A549 (cell line): ENCODE results near the gene RAPSN.
A peak's percentile ranks its signal among the peaks of the same experiment; 100 is the strongest.

ENCODE experiments used
- CEBPB ChIP-seq, 2 experiments: fragments of >200 bp in 1 of 2; sonication (Bioruptor Twin) in 1 of 2; formaldehyde crosslinking in 1 of 2; IDR thresholded peaks; 2 replicates each; pipeline ENCODE4 v1.6.1; 2012 to 2016
- ESRRA ChIP-seq: fragments of 150-350 bp; IDR thresholded peaks from 2 replicates; pipeline ENCODE4 v1.6.1; 2014; ENCODE audit warnings: mild to moderate bottlenecking, low read length, borderline replicate concordance
- HDAC2 ChIP-seq: fragments of 200-600 bp; sonication (generic); IDR thresholded peaks from 2 replicates; pipeline ENCODE4 v1.6.1; 2016
- HOXA7 ChIP-seq: fragments of 250-450 bp; sonication (Bioruptor Pico); IDR thresholded peaks from 2 replicates; pipeline ENCODE4 v1.5.0; 2020; ENCODE audit warnings: mild to moderate bottlenecking, moderate library complexity
- JUN ChIP-seq, 2 experiments: fragments of >200 bp; sonication (Bioruptor Twin); formaldehyde crosslinking; IDR thresholded peaks; 2 replicates in 1 of 2; 3 replicates in 1 of 2; pipeline ENCODE4 v1.6.1; 2016 to 2017
- JUNB ChIP-seq: fragments of >200 bp; sonication (Bioruptor Twin); formaldehyde crosslinking; IDR thresholded peaks from 2 replicates; pipeline ENCODE4 v1.6.1; 2016
- PHF8 ChIP-seq: fragments of 200-600 bp; sonication (generic); IDR thresholded peaks from 2 replicates; pipeline ENCODE4 v1.6.1; 2016; ENCODE audit warnings: low read depth, mild to moderate bottlenecking, antibody characterized with exemption, moderate library complexity, borderline replicate concordance
- POLR2A ChIP-seq: IDR thresholded peaks from 2 replicates; pipeline ENCODE4 v1.6.1; 2012; ENCODE audit warnings: mild to moderate bottlenecking, low read length
- SMC3 ChIP-seq: fragments of >200 bp; sonication (Bioruptor Twin); formaldehyde crosslinking; IDR thresholded peaks from 3 replicates; pipeline ENCODE4 v1.6.1; 2018; ENCODE audit warnings: inconsistent platforms
- ZC3H11A ChIP-seq: fragments of 450-650 bp; IDR thresholded peaks from 2 replicates; pipeline ENCODE4 v1.6.1; 2014; ENCODE audit warnings: antibody characterized with exemption, mild to moderate bottlenecking
- TF ChIP-seq, protein P1 (sequence below): fragments of >200 bp; sonication (Bioruptor Twin); formaldehyde crosslinking; IDR thresholded peaks from 3 replicates; pipeline ENCODE4 v1.5.1; 2016
- TF ChIP-seq, protein P2 (sequence below): IDR thresholded peaks from 2 replicates; pipeline ENCODE4 v1.6.1; 2012

DNA sequence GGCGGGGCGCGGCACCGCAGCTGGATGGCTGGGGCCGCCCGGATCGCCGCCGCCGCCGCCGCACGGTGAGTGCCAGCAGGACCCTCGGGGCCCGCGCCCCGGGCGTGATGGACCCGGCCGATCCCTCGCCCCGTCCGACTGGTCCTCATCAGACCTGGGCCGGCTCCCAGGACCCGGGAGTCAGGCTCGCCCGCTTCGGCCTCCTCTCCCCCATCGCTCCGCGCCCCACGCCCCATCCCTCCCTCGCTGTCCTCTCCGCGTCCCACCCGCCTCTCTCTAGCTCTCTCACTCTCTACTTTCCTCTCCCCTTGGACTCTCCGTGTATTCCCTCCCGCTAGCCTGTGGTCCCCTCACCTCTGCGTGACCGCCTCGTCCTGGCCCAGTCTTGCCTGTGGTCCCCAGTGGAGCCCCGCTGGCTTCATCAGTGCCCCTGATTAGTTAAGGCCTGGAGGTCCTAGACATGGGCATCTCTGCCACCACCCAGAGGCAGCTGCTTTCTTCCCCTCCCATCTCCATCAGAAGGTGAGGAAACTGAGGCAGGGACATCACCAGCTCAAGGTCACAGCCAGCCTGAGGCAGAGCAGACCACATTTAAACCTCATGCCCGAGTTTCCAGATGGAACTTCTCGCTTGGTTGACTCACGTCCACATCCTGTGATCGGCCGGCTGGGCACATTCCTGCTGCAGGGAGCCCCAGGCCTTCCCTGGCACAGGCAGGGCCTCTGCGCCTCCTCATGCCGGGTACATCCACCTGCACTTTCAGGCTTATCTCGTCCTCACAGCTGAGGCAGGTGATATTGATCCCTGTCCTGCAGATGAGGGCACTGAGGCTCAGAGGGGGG is 40.1 kb downstream of the RAPSN start:
- no peak for TF ChIP-seq HOXA7 (CRISPR knock-in tag)
- TF ChIP-seq JUNB: no peak
- 0 out of 2 replicates have a peak, but pooled peaks have one; percentile 47 for TF ChIP-seq PHF8
- TF ChIP-seq, protein P1, sequence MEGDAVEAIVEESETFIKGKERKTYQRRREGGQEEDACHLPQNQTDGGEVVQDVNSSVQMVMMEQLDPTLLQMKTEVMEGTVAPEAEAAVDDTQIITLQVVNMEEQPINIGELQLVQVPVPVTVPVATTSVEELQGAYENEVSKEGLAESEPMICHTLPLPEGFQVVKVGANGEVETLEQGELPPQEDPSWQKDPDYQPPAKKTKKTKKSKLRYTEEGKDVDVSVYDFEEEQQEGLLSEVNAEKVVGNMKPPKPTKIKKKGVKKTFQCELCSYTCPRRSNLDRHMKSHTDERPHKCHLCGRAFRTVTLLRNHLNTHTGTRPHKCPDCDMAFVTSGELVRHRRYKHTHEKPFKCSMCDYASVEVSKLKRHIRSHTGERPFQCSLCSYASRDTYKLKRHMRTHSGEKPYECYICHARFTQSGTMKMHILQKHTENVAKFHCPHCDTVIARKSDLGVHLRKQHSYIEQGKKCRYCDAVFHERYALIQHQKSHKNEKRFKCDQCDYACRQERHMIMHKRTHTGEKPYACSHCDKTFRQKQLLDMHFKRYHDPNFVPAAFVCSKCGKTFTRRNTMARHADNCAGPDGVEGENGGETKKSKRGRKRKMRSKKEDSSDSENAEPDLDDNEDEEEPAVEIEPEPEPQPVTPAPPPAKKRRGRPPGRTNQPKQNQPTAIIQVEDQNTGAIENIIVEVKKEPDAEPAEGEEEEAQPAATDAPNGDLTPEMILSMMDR: no peak
- TF ChIP-seq JUN (IDR thresholded peaks at IDR 0.05): no peak
- no peak for TF ChIP-seq SMC3
- TF ChIP-seq, protein P2, sequence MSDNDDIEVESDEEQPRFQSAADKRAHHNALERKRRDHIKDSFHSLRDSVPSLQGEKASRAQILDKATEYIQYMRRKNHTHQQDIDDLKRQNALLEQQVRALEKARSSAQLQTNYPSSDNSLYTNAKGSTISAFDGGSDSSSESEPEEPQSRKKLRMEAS: no peak
- TF ChIP-seq HDAC2: no peak
- TF ChIP-seq POLR2A: 0 out of 2 replicates have a peak, but pooled peaks have one; percentile 11
- no peak for TF ChIP-seq CEBPB (IDR thresholded peaks at IDR 0.05)
- no peak for TF ChIP-seq ESRRA
- TF ChIP-seq ZC3H11A: no peak
